Measurements from ENCODE around the gene CLDN34.
A peak's percentile ranks its signal among the peaks of the same experiment; 100 is the strongest.

CLDN34 gene

GRCh38 chrX:10015723-10016518, 48.8 kb downstream of the CLDN34 start:
- TF ChIP-seq ZNF274 (IDR thresholded peaks at IDR 0.05; ENCODE audit: low read depth, low read length), result no peak
- H3K4me3 ChIP-seq (ENCODE audit: low read length), result peak overlapping the region; percentile 82

- H3K4me3 ChIP-seq (ENCODE audit: low read length), result peak overlapping the region; percentile 82
- no peak for TF ChIP-seq ZNF274 (IDR thresholded peaks at IDR 0.05; ENCODE audit: low read depth, low read length)
Measured at GRCh38 chrX:10016519-10017132, 49.5 kb downstream of the CLDN34 start.

- no peak overlapping the region for H3K4me3 ChIP-seq (ENCODE audit: low read length)
- TF ChIP-seq ZNF274 (IDR thresholded peaks at IDR 0.05; ENCODE audit: low read depth, low read length), result no peak
Measured at GRCh38 chrX:10017872-10018271, 50.7 kb downstream of the CLDN34 start.
